Upper lobe of left lung (tissue), 6 donors: ENCODE measurements around the gene DMRT2. TPM values are rescaled to one million over a fixed set of nuclear protein-coding genes. Genes with fewer than 3 reads are reported as not detected.

ENCODE experiments used
- ATAC-seq, 2 donors: fragments of 200-7000 bp; cut with Tn5 transposase; one replicate each; pipeline ENCODE4 v1.9.1; 2022; ENCODE audit warnings: mild to moderate bottlenecking in 2 of 2, moderate library complexity in 2 of 2; ENCODE audit not compliant: low FRiP score in 2 of 2
- DNase-seq, 2 donors: peaks; one replicate each; pipeline ENCODE4 v3.0.0-alpha.2; 2019 to 2020
- H3K27ac ChIP-seq, 4 donors: fragments of 200-600 bp; sonication (generic); one replicate each; pipeline ENCODE4 v1.5.1; 2016 to 2019
- H3K27me3 ChIP-seq, 4 donors: fragments of 200-600 bp; sonication (generic); one replicate each; pipeline ENCODE4 v1.5.1; 2017 to 2019
- H3K36me3 ChIP-seq, 4 donors: fragments of 200-600 bp; sonication (generic); one replicate each; pipeline ENCODE4 v1.5.1; 2016 to 2019
- H3K4me1 ChIP-seq, 4 donors: fragments of 200-600 bp; sonication (generic); one replicate each; pipeline ENCODE4 v1.5.1; 2018 to 2019
- H3K4me3 ChIP-seq, 4 donors: fragments of 200-600 bp; sonication (generic); one replicate each; pipeline ENCODE4 v1.5.1; 2017 to 2019; ENCODE audit warnings: mild to moderate bottlenecking in 2 of 4, moderate library complexity in 1 of 4
- H3K9me3 ChIP-seq, 4 donors: fragments of 200-600 bp; sonication (generic); one replicate each; pipeline ENCODE4 v1.5.1; 2018 to 2019
- CTCF ChIP-seq, 6 experiments: fragments of 450-650 bp in 4 of 6; fragments of 200-600 bp in 2 of 6; sonication (generic) in 2 of 6; IDR thresholded peaks; one replicate each; pipeline ENCODE4 v1.5.1; 2016 to 2019; ENCODE audit warnings: antibody characterized with exemption in 6 of 6
- EP300 ChIP-seq, 4 donors: sonication (generic); formaldehyde crosslinking; IDR thresholded peaks; one replicate each; pipeline ENCODE4 v1.5.1; 2017; ENCODE audit warnings: antibody characterized with exemption in 4 of 4, control low read depth in 2 of 4
- POLR2A ChIP-seq, 4 donors: fragments of 450-650 bp; IDR thresholded peaks; one replicate each; pipeline ENCODE4 v1.5.1; 2016 to 2017; ENCODE audit warnings: antibody characterized with exemption in 4 of 4, mild to moderate bottlenecking in 2 of 4
- POLR2AphosphoS5 ChIP-seq, 2 donors: sonication (generic); formaldehyde crosslinking; IDR thresholded peaks; one replicate each; pipeline ENCODE4 v1.5.1; 2017; ENCODE audit warnings: antibody characterized with exemption in 2 of 2
- WGBS, 2 donors: methylation state at CpG; one replicate each; pipeline ENCODE4 v1.1.5; 2017 to 2018; 5-methylcytosine and 5-hydroxymethylcytosine counted together
- total RNA-seq, 6 donors: library from RNA; depleted of rRNA in 4 of 6; stranded (reverse); fragments of >200 nt in 4 of 6; gene quantifications; one replicate each; pipeline versions ENCODE4 v1.1.0 to v1.2.1, GENCODE V29; 2016 to 2021
- donor health status: DM: no; HTN: no; CAD: no; lungs with moderate emphysema.
- donor health status: DM: no; HTN: yes; CAD: no; lungs with severe emphysema.

The DMRT2 gene
- total RNA-seq, 6 donors from 2014 or later, result 0.43 to 0.84 (median 0.78) TPM; not detected in 2

GRCh38 chr9:1057910-1058309 lies 7.8 kb downstream of the DMRT2 start:
- DNase-seq, result no peak
- no peak for ATAC-seq
- no peak overlapping the region for H3K4me3 ChIP-seq
- WGBS, 2 donors, result 40 to 60% methylated on average over 3 of the region's 3 CpGs
- H3K27ac ChIP-seq, result no peak overlapping the region
- H3K4me1 ChIP-seq, result peaks cover 0 to 4% (median under 1%) of the 10 kb centered on the region in 4 donors
- TF ChIP-seq EP300 (IDR thresholded peaks at IDR 0.05) (no peak), POLR2AphosphoS5 (IDR thresholded peaks at IDR 0.05) (no peak), CTCF (IDR thresholded peaks at IDR 0.05) (no peak), POLR2A (IDR thresholded peaks at IDR 0.05) (no peak)
- peaks cover 0 to 27% (median 5%) of the 10 kb centered on the region in 4 donors for H3K27me3 ChIP-seq
- no peaks in the 10 kb centered on the region for H3K36me3 ChIP-seq
- H3K9me3 ChIP-seq, result no peaks in the 10 kb centered on the region

- no peaks in the 10 kb centered on the region for H3K9me3 ChIP-seq
- no peak for ATAC-seq
- H3K4me1 ChIP-seq, result no peaks in the 10 kb centered on the region
- peaks cover 0 to 17% (median under 1%) of the 10 kb centered on the region in 4 donors for H3K27me3 ChIP-seq
- no peak overlapping the region for H3K27ac ChIP-seq
- no peak overlapping the region for H3K4me3 ChIP-seq
- 74 to 79% methylated on average over 6 of the region's 6 CpGs for WGBS, 2 donors
- TF ChIP-seq CTCF (IDR thresholded peaks at IDR 0.05) (no peak), POLR2A (IDR thresholded peaks at IDR 0.05) (no peak), EP300 (IDR thresholded peaks at IDR 0.05) (no peak), POLR2AphosphoS5 (IDR thresholded peaks at IDR 0.05) (no peak)
- no peaks in the 10 kb centered on the region for H3K36me3 ChIP-seq
- DNase-seq, result no peak
Observed at GRCh38 chr9:1058826-1059487, 8.8 kb downstream of the DMRT2 start.

GRCh38 chr9:1065130-1065529 lies 15.0 kb downstream of the DMRT2 start:
- H3K9me3 ChIP-seq, result peaks cover 0 to 4% (median 0%) of the 10 kb centered on the region in 4 donors
- no peaks in the 10 kb centered on the region for H3K27me3 ChIP-seq
- DNase-seq (no peak), ATAC-seq (no peak)
- H3K27ac ChIP-seq, result no peak overlapping the region
- no peaks in the 10 kb centered on the region for H3K4me1 ChIP-seq
- WGBS, 2 donors, result 82 to 91% methylated on average over 2 of the region's 2 CpGs
- H3K36me3 ChIP-seq, result no peaks in the 10 kb centered on the region
- no peak overlapping the region for H3K4me3 ChIP-seq
- no peak for TF ChIP-seq CTCF (IDR thresholded peaks at IDR 0.05)
- no peak for TF ChIP-seq POLR2AphosphoS5 (IDR thresholded peaks at IDR 0.05)
- no peak for TF ChIP-seq EP300 (IDR thresholded peaks at IDR 0.05)

GRCh38 chr9:1070692-1071091 lies 20.5 kb downstream of the DMRT2 start:
- 41 to 66% methylated on average over 3 of the region's 3 CpGs for WGBS, 2 donors
- Histone ChIP-seq H3K9me3 (peaks cover 0 to 4% (median 0%) of the 10 kb centered on the region in 4 donors), H3K4me1 (peaks cover 0 to 4% (median 0%) of the 10 kb centered on the region in 4 donors), H3K27me3 (no peaks in the 10 kb centered on the region), H3K36me3 (no peaks in the 10 kb centered on the region), H3K4me3 (no peak overlapping the region), H3K27ac (no peak overlapping the region)
- TF ChIP-seq EP300 (IDR thresholded peaks at IDR 0.05), result no peak
- no peak for TF ChIP-seq CTCF (IDR thresholded peaks at IDR 0.05)
- TF ChIP-seq POLR2A (IDR thresholded peaks at IDR 0.05), result no peak
- TF ChIP-seq POLR2AphosphoS5 (IDR thresholded peaks at IDR 0.05), result no peak
- no peak for ATAC-seq
- DNase-seq, result no peak

- peaks cover 0 to 4% (median 0%) of the 10 kb centered on the region in 4 donors for H3K9me3 ChIP-seq
- WGBS, 2 donors, result 59 to 65% methylated on average over 3 of the region's 3 CpGs
- H3K27ac ChIP-seq, result no peak overlapping the region
- H3K4me1 ChIP-seq, result peaks cover 0 to 4% (median 0%) of the 10 kb centered on the region in 4 donors
- peak in 1 of 2 donors; percentile 60 for DNase-seq
- no peaks in the 10 kb centered on the region for H3K27me3 ChIP-seq
- H3K4me3 ChIP-seq, result no peak overlapping the region
- H3K36me3 ChIP-seq, result no peaks in the 10 kb centered on the region
- TF ChIP-seq POLR2A (IDR thresholded peaks at IDR 0.05) (no peak), CTCF (IDR thresholded peaks at IDR 0.05) (no peak), POLR2AphosphoS5 (IDR thresholded peaks at IDR 0.05) (no peak), EP300 (IDR thresholded peaks at IDR 0.05) (no peak)
- peak in 1 of 2 donors; percentile 40 for ATAC-seq
Observed at GRCh38 chr9:1071730-1072129, 21.6 kb downstream of the DMRT2 start.
